Chondrocyte (in vitro differentiated cells): ENCODE data around the gene CASP8. TPM values are rescaled to one million over a fixed set of nuclear protein-coding genes. Genes with fewer than 3 reads are reported as not detected.

Experiments used
- DNase-seq: peaks from one replicate; pipeline ENCODE4 v3.0.0; 2021; ENCODE audit warnings: mixed read lengths, low spot score
- H3K27ac Mint-ChIP-seq: one replicate; pipeline ENCODE4 v1.8.0; 2021; ENCODE audit warnings: mild to moderate bottlenecking, moderate library complexity, mixed read lengths; ENCODE audit not compliant: unreplicated experiment
- H3K27me3 Mint-ChIP-seq: 2 replicates; pipeline ENCODE4 v1.8.0; 2021; ENCODE audit warnings: low read depth, mixed read lengths
- H3K36me3 Mint-ChIP-seq: 2 replicates; pipeline ENCODE4 v1.8.0; 2021; ENCODE audit warnings: low read depth, mixed read lengths
- H3K4me1 Mint-ChIP-seq: 2 replicates; pipeline ENCODE4 v1.8.0; 2021; ENCODE audit warnings: low read depth, mild to moderate bottlenecking, mixed read lengths
- H3K4me3 Mint-ChIP-seq: one replicate; pipeline ENCODE4 v1.8.0; 2021; ENCODE audit warnings: mild to moderate bottlenecking, moderate library complexity, mixed read lengths; ENCODE audit not compliant: unreplicated experiment
- H3K9me3 Mint-ChIP-seq: 2 replicates; pipeline ENCODE4 v1.8.0; 2021; ENCODE audit warnings: low read depth, mixed read lengths
- CTCF ChIP-seq: fragments of 200-600 bp; sonication (generic); IDR thresholded peaks from 2 replicates; pipeline ENCODE4 v1.5.0; 2021; ENCODE audit warnings: antibody characterized with exemption, mild to moderate bottlenecking, moderate library complexity
- total RNA-seq: library from RNA; stranded (reverse); gene quantifications from 3 replicates; pipeline ENCODE4 v1.2.1, GENCODE V29; 2021

CASP8 gene
- total RNA-seq, 1 donor from 2014 or later: 4.0 TPM

GRCh38 chr2:201275069-201275468, 14.7 kb downstream of the CASP8 start:
- Mint-ChIP-seq H3K4me1 (no peaks in the 10 kb centered on the region), H3K36me3 (peaks cover 3% of the 10 kb centered on the region), H3K27ac (no peak overlapping the region), H3K4me3 (no peak overlapping the region), H3K9me3 (no peaks in the 10 kb centered on the region), H3K27me3 (no peaks in the 10 kb centered on the region)
- no peak for TF ChIP-seq CTCF
- DNase-seq: no peak

- no peak overlapping the region for H3K4me3 Mint-ChIP-seq
- H3K9me3 Mint-ChIP-seq: no peaks in the 10 kb centered on the region
- peaks cover 7% of the 10 kb centered on the region for H3K36me3 Mint-ChIP-seq
- no peak for DNase-seq
- no peak for TF ChIP-seq CTCF
- H3K27ac Mint-ChIP-seq: no peak overlapping the region
- H3K27me3 Mint-ChIP-seq: no peaks in the 10 kb centered on the region
- no peaks in the 10 kb centered on the region for H3K4me1 Mint-ChIP-seq
These were observed 15.7 kb downstream of the CASP8 start for GRCh38 chr2:201275990-201276389.

GRCh38 chr2:201276511-201276910, 16.2 kb downstream of the CASP8 start:
- no peak for DNase-seq
- H3K9me3 Mint-ChIP-seq: no peaks in the 10 kb centered on the region
- TF ChIP-seq CTCF: no peak
- H3K27ac Mint-ChIP-seq: no peak overlapping the region
- peaks cover 7% of the 10 kb centered on the region for H3K36me3 Mint-ChIP-seq
- H3K27me3 Mint-ChIP-seq: no peaks in the 10 kb centered on the region
- no peak overlapping the region for H3K4me3 Mint-ChIP-seq
- H3K4me1 Mint-ChIP-seq: no peaks in the 10 kb centered on the region

GRCh38 chr2:201279079-201279478, 18.7 kb downstream of the CASP8 start:
- no peak for TF ChIP-seq CTCF
- peaks cover 7% of the 10 kb centered on the region for H3K36me3 Mint-ChIP-seq

GRCh38 chr2:201280191-201281040, 20.1 kb downstream of the CASP8 start:
- H3K27ac Mint-ChIP-seq: no peak overlapping the region
- TF ChIP-seq CTCF: no peak
- DNase-seq: no peak
- H3K27me3 Mint-ChIP-seq: no peaks in the 10 kb centered on the region
- H3K9me3 Mint-ChIP-seq: no peaks in the 10 kb centered on the region
- H3K36me3 Mint-ChIP-seq: peaks cover 5% of the 10 kb centered on the region
- H3K4me3 Mint-ChIP-seq: no peak overlapping the region
- no peaks in the 10 kb centered on the region for H3K4me1 Mint-ChIP-seq

More at GRCh38 chr2:201279079-201279478, 18.7 kb downstream of the CASP8 start:
- H3K4me3 Mint-ChIP-seq: no peak overlapping the region
- H3K4me1 Mint-ChIP-seq: no peaks in the 10 kb centered on the region
- no peaks in the 10 kb centered on the region for H3K9me3 Mint-ChIP-seq
- no peak overlapping the region for H3K27ac Mint-ChIP-seq
- no peaks in the 10 kb centered on the region for H3K27me3 Mint-ChIP-seq
- DNase-seq: no peak
